ENCODE measurements around the gene BMERB1. TPM values are rescaled to one million over a fixed set of nuclear protein-coding genes. Genes with fewer than 3 reads are reported as not detected.

The BMERB1 gene
- total and polyA plus RNA-seq, 9 of the 15 experiments (the other 6 are each of a cell fraction or from before 2014, with no cell fraction given), result 0.29 to 2.9 (median 0.94) TPM

DNA sequence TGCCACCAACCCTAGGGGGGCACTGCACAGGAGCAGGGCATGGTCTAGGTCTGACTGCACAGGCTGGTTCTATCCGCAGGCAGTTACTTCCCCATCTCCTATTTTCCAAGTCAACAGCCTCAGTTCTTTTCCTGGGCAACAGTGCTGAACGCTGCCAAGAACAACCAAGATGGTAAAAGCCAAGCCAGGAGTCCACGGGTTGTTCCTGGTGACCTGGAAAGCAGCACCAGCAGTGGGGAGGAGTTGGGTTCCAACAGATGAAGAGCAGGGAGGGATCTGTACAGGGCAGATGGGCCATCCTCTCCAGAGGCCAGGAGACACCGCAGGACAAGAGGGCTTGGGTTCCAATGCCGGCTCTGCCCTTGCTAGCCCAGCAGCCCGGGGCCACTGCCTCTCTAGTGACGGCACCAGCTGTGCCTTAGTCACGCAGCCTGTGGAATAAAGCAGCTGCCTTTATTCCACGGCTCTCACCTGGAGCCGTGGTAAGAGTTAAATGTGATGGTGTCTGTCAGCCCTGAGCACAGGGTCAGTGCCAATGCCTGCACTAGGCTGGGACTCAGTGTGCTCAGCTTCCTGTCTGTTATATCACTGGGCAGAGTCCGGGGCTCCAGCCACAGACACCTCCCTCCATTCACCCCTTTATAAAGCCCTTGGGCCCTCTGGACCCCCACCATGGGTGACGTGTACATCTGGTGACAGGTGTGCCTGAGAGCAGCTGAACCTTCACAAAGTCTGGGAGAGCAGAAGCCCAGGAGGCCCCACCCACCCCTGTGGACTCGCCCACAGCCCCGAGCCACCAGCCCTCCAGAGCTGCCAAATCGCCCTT is 163.6 kb downstream of the BMERB1 start (continued):
- TF ChIP-seq CBFB (CRISPR knock-in tag; IDR thresholded peaks at IDR 0.05) (no peak), MGA (IDR thresholded peaks at IDR 0.05) (no peak), SUPT5H (IDR thresholded peaks at IDR 0.05) (no peak), ATF3 (IDR thresholded peaks at IDR 0.05) (no peak), ATF3 (CRISPR knock-in tag; conservative IDR thresholded peaks at IDR 0.05) (no peak), SPI1 (IDR thresholded peaks at IDR 0.05; ENCODE audit: borderline replicate concordance, low read depth, low read length) (no peak), HEY1 (CRISPR knock-in tag; IDR thresholded peaks at IDR 0.05; ENCODE audit: borderline replicate concordance) (no peak), ZNF699 (CRISPR knock-in tag; IDR thresholded peaks at IDR 0.05; ENCODE audit: insufficient replicate concordance) (no peak), HNRNPUL1 (IDR thresholded peaks at IDR 0.05; ENCODE audit: low read length) (no peak)

All from K562 (cell line).